Kidney (tissue), 14 donors: ENCODE results near the gene MEGF11. TPM values are rescaled to one million over a fixed set of nuclear protein-coding genes. Genes with fewer than 3 reads are reported as not detected.

Experiments
- DNase-seq, 5 donors: peaks; one replicate each; pipeline ENCODE4 v3.0.0-alpha.2; 2013 to 2020
- FAIRE-seq: peaks from 2 replicates; lab custom pipeline; 2012; peaks lifted over from hg19 to GRCh38; lab: Jason Lieb, UNC
- H3K27ac ChIP-seq, 2 donors: one replicate each; pipeline ENCODE4 v1.7.0; 2013; ENCODE audit warnings: low read depth in 2 of 2, low read length in 2 of 2, inconsistent platforms in 1 of 2
- H3K27me3 ChIP-seq: one replicate; pipeline ENCODE4 v1.7.1; 2013; ENCODE audit warnings: low read length, inconsistent platforms; ENCODE audit not compliant: control insufficient read depth, insufficient read depth
- H3K36me3 ChIP-seq, 3 donors: one replicate each; pipeline versions ENCODE4 v1.7.0 to v1.7.1; 2013; ENCODE audit warnings: low read length in 3 of 3, control low read depth in 1 of 3, inconsistent platforms in 1 of 3; ENCODE audit not compliant: insufficient read depth in 3 of 3, control insufficient read depth in 2 of 3
- H3K4me1 ChIP-seq, 3 donors: one replicate each; pipeline versions ENCODE4 v1.7.0 to v1.7.1; 2013; ENCODE audit warnings: low read length in 3 of 3, inconsistent platforms in 1 of 3, low read depth in 1 of 3; ENCODE audit not compliant: control insufficient read depth in 2 of 3, insufficient read depth in 2 of 3
- H3K4me3 ChIP-seq, 3 donors: one replicate each; pipeline versions ENCODE4 v1.7.0 to v1.8.1; 2013; ENCODE audit warnings: low read length in 3 of 3, control low read depth in 1 of 3, inconsistent platforms in 1 of 3
- H3K9ac ChIP-seq, 3 donors: one replicate each; pipeline versions ENCODE4 v1.7.0 to v1.7.1; 2013; ENCODE audit warnings: low read length in 3 of 3, control low read depth in 1 of 3, inconsistent platforms in 1 of 3
- H3K9me3 ChIP-seq, 3 donors: one replicate each; pipeline versions ENCODE4 v1.7.0 to v1.7.1; 2013; ENCODE audit warnings: low read length in 3 of 3, control low read depth in 1 of 3, inconsistent platforms in 1 of 3; ENCODE audit not compliant: control insufficient read depth in 2 of 3, insufficient read depth in 1 of 3
- intact Hi-C: fragments of 100-400 bp; cut with DNase I; formaldehyde crosslinking; loops from one replicate; pipeline ENCODE4 v1.11.1; 2022
- polyA plus RNA-seq: library from polyadenylated mRNA; stranded (reverse); fragments of 350-450 nt; fragmentation: Illumina TruSeq; extraction: RNeasy Lipid Tissue Mini Kit (QIAGEN cat#74804); gene quantifications from one replicate; pipeline ENCODE4 v1.2.3, GENCODE V29; 2014; ENCODE audit warnings: low read depth, low replicate concordance; ENCODE audit not compliant: insufficient read depth
- total RNA-seq: library from RNA; stranded (reverse); fragmentation: NEBNext Ultra II Directional; extraction: Animal tissue kit (Norgen Biotek cat#: 25700); gene quantifications from one replicate; pipeline ENCODE4 v1.2.1, GENCODE V29; 2021
- TF ChIP-seq, protein P1 (sequence below): IDR thresholded peaks from 3 replicates; pipeline ENCODE4 v1.5.1; 2012; ENCODE audit warnings: mild to moderate bottlenecking, moderate library complexity, borderline replicate concordance; ENCODE audit not compliant: insufficient read depth; ENCODE audit errors: extremely low read depth
- donor health status: control.
- donor health status: control.
- donor health status: control.
- donor health status: control.
- donor health status: control.
- donor health status: DM: yes; HTN: yes; CAD: no.
- donor health status: Normal renal cell carcinoma (clear cell type).

The MEGF11 gene
- total and polyA plus RNA-seq, 2 donors from 2014 or later: 10.4 to 41.8 TPM

DNA sequence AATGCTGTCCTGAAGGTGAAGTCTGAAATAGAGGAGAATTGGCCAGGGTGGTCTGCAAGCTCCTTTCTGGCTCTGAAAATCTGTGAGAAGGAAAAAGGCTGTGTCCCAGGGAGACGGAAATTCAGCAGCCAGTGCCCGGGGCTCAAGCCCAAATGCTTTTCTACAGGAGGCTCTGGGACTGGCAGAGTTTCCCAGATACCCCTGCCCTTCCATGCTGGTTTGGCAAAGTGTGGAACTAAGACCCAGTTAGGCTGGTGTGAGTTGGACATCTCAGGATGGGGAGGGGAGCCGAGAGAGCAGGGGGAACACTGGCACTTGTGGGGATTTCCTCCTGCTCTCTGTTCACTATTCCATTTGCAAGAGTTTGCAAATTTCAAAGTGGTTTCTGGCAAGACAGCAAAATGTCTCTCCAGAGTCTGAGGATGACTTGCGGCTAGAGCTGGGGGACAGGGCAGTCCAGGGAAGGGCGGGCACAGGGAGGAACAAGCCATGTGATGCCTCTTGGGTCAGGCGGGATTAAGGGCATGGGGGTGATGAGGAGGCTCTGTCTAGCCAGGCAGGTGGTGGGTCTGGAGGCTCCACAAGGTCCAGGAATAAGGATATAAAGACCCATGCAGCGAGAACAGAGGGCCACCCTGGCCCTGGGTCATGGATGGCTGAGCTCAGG is 231.9 kb downstream of the MEGF11 start:
- no peaks in the 10 kb centered on the region for H3K36me3 ChIP-seq
- no peak overlapping the region for H3K4me3 ChIP-seq
- intact Hi-C loops: no loop called here
- no peaks in the 10 kb centered on the region for H3K27me3 ChIP-seq
- H3K9ac ChIP-seq: no peak overlapping the region
- no peaks in the 10 kb centered on the region for H3K4me1 ChIP-seq
- H3K27ac ChIP-seq: no peak overlapping the region
- DNase-seq: no peak
- FAIRE-seq: no peak
- H3K9me3 ChIP-seq: no peaks in the 10 kb centered on the region
- TF ChIP-seq, protein P1, sequence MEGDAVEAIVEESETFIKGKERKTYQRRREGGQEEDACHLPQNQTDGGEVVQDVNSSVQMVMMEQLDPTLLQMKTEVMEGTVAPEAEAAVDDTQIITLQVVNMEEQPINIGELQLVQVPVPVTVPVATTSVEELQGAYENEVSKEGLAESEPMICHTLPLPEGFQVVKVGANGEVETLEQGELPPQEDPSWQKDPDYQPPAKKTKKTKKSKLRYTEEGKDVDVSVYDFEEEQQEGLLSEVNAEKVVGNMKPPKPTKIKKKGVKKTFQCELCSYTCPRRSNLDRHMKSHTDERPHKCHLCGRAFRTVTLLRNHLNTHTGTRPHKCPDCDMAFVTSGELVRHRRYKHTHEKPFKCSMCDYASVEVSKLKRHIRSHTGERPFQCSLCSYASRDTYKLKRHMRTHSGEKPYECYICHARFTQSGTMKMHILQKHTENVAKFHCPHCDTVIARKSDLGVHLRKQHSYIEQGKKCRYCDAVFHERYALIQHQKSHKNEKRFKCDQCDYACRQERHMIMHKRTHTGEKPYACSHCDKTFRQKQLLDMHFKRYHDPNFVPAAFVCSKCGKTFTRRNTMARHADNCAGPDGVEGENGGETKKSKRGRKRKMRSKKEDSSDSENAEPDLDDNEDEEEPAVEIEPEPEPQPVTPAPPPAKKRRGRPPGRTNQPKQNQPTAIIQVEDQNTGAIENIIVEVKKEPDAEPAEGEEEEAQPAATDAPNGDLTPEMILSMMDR: no peak

DNA sequence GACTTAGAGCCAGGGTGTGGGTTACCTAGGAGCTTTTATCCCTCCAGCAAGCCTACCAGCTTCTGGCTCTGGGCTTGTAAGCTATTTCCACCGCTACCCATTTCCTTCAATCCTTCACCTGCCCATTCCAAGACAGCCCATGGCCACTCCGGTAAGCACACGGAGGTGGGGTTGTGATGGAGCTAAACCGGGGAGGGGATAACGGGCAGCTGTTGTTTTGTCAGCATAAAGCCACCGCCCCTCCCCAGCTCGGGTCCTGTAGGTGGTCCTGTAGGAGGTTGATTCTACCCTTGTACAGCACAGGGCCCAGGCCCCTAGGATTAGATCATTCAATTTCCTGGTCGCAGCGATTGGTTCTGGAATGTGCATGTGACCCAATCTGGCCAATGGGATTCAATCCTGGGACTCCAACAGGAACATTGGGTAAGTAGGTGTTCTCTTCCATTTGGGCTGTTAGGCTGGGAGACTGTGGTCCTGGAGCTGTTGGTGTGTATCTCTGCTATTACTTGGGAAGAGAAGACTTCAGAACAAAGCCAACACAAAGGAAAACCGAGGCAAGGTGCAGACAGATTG is 233.6 kb downstream of the MEGF11 start:
- intact Hi-C loops: no loop called here
- DNase-seq (no peak), FAIRE-seq (no peak)
- no peak overlapping the region for H3K4me3 ChIP-seq
- H3K36me3 ChIP-seq: no peaks in the 10 kb centered on the region
- H3K9ac ChIP-seq: no peak overlapping the region
- no peaks in the 10 kb centered on the region for H3K4me1 ChIP-seq
- H3K27ac ChIP-seq: no peak overlapping the region
- TF ChIP-seq, protein P1: no peak
- H3K27me3 ChIP-seq: no peaks in the 10 kb centered on the region
- peaks cover 0 to 2% (median 0%) of the 10 kb centered on the region in 3 donors for H3K9me3 ChIP-seq

DNA sequence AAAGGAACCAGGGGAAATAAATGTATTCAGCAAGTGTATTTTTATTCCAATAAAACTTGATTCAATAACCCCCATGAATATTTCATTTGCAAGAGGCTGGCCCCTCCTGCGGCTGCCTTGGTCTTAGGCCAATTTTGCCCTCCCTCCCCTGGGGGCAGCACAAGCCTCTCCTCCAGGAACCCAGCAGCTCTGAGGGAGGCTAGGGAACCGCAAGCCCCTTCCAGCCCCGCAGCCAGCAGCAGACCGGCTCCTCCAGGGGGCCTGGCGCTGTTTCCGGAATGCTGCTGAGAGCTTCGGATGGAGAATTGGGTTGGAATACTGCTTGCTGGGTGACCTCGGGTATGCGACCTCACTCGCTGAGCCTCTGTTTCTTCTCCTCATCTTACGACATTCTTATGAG is 234.2 kb downstream of the MEGF11 start:
- Histone ChIP-seq H3K4me1 (no peaks in the 10 kb centered on the region), H3K36me3 (no peaks in the 10 kb centered on the region), H3K4me3 (no peak overlapping the region), H3K27ac (no peak overlapping the region), H3K9ac (no peak overlapping the region), H3K9me3 (peaks cover 0 to 2% (median 0%) of the 10 kb centered on the region in 3 donors), H3K27me3 (no peaks in the 10 kb centered on the region)
- TF ChIP-seq, protein P1: no peak
- FAIRE-seq (no peak), DNase-seq (no peak)
- intact Hi-C loops: no loop called here
